HL-60 (cell line): ENCODE measurements around the gene DOCK10.

Source experiments
- DNase-seq, 2 experiments: peaks; one replicate each; pipeline ENCODE4 v3.0.0-alpha.2; 2010 to 2020; ENCODE audit warnings: low read depth in 1 of 2, low spot score in 1 of 2
- H3K27ac ChIP-seq: fragments of 250-450 bp; sonication (Bioruptor Pico); replicated peaks from 2 replicates; pipeline ENCODE4 v1.5.1; 2020; ENCODE audit warnings: mild to moderate bottlenecking, moderate library complexity
- H3K27me3 ChIP-seq: fragments of 250-450 bp; sonication (Bioruptor Pico); 2 replicates; pipeline ENCODE4 v1.5.1; 2021; ENCODE audit warnings: mild to moderate bottlenecking, moderate library complexity; ENCODE audit not compliant: insufficient read depth, poor library complexity, severe bottlenecking
- H3K4me3 ChIP-seq: replicated peaks from 2 replicates; pipeline ENCODE4 v1.5.1; 2011; ENCODE audit warnings: mild to moderate bottlenecking, control low read depth, low read length; ENCODE audit not compliant: insufficient read depth
- GABPA ChIP-seq: IDR thresholded peaks from 2 replicates; pipeline ENCODE4 v1.6.1; 2012; ENCODE audit warnings: low read depth
- POLR2AphosphoS5 ChIP-seq: IDR thresholded peaks from 2 replicates; pipeline ENCODE4 v1.6.1; 2012; ENCODE audit warnings: low read depth
- SPI1 ChIP-seq: IDR thresholded peaks from 2 replicates; pipeline ENCODE4 v1.6.1; 2012; ENCODE audit warnings: low read depth, mild to moderate bottlenecking, borderline replicate concordance
- TF ChIP-seq, protein P1 (sequence below): IDR thresholded peaks from 2 replicates; pipeline ENCODE4 v1.6.1; 2012; ENCODE audit warnings: low read depth; ENCODE audit not compliant: insufficient replicate concordance
- TF ChIP-seq, protein P2 (sequence below): IDR thresholded peaks from one replicate; pipeline ENCODE4 v1.5.1; 2011; ENCODE audit warnings: low read length, control low read depth, inconsistent platforms; ENCODE audit not compliant: insufficient read depth

The DOCK10 gene

GRCh38 chr2:225032246-225032645 lies 10.0 kb downstream of the DOCK10 start:
- no peak for TF ChIP-seq GABPA
- TF ChIP-seq, protein P1, sequence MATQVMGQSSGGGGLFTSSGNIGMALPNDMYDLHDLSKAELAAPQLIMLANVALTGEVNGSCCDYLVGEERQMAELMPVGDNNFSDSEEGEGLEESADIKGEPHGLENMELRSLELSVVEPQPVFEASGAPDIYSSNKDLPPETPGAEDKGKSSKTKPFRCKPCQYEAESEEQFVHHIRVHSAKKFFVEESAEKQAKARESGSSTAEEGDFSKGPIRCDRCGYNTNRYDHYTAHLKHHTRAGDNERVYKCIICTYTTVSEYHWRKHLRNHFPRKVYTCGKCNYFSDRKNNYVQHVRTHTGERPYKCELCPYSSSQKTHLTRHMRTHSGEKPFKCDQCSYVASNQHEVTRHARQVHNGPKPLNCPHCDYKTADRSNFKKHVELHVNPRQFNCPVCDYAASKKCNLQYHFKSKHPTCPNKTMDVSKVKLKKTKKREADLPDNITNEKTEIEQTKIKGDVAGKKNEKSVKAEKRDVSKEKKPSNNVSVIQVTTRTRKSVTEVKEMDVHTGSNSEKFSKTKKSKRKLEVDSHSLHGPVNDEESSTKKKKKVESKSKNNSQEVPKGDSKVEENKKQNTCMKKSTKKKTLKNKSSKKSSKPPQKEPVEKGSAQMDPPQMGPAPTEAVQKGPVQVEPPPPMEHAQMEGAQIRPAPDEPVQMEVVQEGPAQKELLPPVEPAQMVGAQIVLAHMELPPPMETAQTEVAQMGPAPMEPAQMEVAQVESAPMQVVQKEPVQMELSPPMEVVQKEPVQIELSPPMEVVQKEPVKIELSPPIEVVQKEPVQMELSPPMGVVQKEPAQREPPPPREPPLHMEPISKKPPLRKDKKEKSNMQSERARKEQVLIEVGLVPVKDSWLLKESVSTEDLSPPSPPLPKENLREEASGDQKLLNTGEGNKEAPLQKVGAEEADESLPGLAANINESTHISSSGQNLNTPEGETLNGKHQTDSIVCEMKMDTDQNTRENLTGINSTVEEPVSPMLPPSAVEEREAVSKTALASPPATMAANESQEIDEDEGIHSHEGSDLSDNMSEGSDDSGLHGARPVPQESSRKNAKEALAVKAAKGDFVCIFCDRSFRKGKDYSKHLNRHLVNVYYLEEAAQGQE: no peak
- TF ChIP-seq, protein P2, sequence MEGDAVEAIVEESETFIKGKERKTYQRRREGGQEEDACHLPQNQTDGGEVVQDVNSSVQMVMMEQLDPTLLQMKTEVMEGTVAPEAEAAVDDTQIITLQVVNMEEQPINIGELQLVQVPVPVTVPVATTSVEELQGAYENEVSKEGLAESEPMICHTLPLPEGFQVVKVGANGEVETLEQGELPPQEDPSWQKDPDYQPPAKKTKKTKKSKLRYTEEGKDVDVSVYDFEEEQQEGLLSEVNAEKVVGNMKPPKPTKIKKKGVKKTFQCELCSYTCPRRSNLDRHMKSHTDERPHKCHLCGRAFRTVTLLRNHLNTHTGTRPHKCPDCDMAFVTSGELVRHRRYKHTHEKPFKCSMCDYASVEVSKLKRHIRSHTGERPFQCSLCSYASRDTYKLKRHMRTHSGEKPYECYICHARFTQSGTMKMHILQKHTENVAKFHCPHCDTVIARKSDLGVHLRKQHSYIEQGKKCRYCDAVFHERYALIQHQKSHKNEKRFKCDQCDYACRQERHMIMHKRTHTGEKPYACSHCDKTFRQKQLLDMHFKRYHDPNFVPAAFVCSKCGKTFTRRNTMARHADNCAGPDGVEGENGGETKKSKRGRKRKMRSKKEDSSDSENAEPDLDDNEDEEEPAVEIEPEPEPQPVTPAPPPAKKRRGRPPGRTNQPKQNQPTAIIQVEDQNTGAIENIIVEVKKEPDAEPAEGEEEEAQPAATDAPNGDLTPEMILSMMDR: no peak
- TF ChIP-seq POLR2AphosphoS5: no peak
- no peak for TF ChIP-seq SPI1
- no peak overlapping the region for H3K4me3 ChIP-seq
- no peak for DNase-seq
- no peaks in the 10 kb centered on the region for H3K27me3 ChIP-seq
- H3K27ac ChIP-seq: no peak overlapping the region

GRCh38 chr2:225031599-225031998 lies 10.7 kb downstream of the DOCK10 start:
- no peaks in the 10 kb centered on the region for H3K27me3 ChIP-seq
- TF ChIP-seq POLR2AphosphoS5 (no peak), SPI1 (no peak), GABPA (no peak)
- TF ChIP-seq, protein P2: no peak
- TF ChIP-seq, protein P1: no peak
- no peak for DNase-seq
- H3K27ac ChIP-seq: no peak overlapping the region
- no peak overlapping the region for H3K4me3 ChIP-seq

DNA sequence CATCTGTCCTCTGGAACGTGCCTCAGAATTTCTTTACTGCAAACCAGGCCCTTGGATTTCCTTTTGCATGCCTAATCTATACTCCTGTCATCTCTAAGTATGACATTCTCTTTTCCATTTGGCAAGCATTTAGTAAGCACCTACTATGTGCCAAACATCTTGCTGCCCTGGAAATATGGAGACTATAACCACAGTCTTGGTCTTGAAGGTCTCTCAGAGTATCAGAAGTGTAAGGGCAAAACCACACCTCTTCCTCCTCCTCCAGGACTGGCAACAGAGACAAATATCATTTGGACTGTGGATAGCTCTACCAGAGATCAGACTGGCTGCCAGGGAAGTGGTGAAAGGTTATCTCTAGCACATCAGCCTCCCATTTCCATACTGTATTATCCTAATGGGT lies 11.4 kb downstream of the DOCK10 start:
- no peak overlapping the region for H3K27ac ChIP-seq
- TF ChIP-seq, protein P2: no peak
- no peak for TF ChIP-seq SPI1
- no peak for TF ChIP-seq GABPA
- TF ChIP-seq, protein P1: no peak
- H3K27me3 ChIP-seq: no peaks in the 10 kb centered on the region
- no peak overlapping the region for H3K4me3 ChIP-seq
- DNase-seq: no peak
